C4-2B (cell line): ENCODE results near the gene TMEM116.

Experiments used
- H3K27ac ChIP-seq: fragments of 450-650 bp; 2 replicates; pipeline ENCODE4 v1.5.1; 2017
- ZFX ChIP-seq: fragments of 450-650 bp; IDR thresholded peaks from 2 replicates; pipeline ENCODE4 v1.6.1; 2017
- TF ChIP-seq, protein P1 (sequence below): fragments of 450-650 bp; conservative IDR thresholded peaks from 2 replicates; pipeline ENCODE4 v1.5.1; 2017; ENCODE audit warnings: mild to moderate bottlenecking

Gene TMEM116

DNA sequence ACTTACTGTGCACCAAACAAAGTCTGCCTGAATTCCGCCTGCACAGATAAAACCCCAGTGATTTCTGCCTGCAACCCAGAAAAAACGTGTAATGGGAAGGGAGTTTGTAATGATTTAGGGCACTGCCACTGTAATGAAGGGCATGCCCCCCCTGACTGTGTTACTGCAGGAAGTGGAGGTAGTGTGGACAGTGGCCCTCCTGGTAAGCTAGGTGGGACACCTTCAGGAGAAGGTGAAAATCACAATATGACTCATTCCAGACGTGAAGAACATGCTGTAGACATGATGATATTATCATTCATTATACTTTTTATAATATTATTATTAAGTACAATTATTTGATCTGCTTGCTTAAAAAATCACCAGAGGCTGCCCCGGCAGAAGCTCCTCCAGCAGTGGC, 111.8 kb downstream of the TMEM116 start:
- TF ChIP-seq, protein P1, sequence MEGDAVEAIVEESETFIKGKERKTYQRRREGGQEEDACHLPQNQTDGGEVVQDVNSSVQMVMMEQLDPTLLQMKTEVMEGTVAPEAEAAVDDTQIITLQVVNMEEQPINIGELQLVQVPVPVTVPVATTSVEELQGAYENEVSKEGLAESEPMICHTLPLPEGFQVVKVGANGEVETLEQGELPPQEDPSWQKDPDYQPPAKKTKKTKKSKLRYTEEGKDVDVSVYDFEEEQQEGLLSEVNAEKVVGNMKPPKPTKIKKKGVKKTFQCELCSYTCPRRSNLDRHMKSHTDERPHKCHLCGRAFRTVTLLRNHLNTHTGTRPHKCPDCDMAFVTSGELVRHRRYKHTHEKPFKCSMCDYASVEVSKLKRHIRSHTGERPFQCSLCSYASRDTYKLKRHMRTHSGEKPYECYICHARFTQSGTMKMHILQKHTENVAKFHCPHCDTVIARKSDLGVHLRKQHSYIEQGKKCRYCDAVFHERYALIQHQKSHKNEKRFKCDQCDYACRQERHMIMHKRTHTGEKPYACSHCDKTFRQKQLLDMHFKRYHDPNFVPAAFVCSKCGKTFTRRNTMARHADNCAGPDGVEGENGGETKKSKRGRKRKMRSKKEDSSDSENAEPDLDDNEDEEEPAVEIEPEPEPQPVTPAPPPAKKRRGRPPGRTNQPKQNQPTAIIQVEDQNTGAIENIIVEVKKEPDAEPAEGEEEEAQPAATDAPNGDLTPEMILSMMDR, result no peak
- no peak for TF ChIP-seq ZFX
- H3K27ac ChIP-seq, result no peak overlapping the region

DNA sequence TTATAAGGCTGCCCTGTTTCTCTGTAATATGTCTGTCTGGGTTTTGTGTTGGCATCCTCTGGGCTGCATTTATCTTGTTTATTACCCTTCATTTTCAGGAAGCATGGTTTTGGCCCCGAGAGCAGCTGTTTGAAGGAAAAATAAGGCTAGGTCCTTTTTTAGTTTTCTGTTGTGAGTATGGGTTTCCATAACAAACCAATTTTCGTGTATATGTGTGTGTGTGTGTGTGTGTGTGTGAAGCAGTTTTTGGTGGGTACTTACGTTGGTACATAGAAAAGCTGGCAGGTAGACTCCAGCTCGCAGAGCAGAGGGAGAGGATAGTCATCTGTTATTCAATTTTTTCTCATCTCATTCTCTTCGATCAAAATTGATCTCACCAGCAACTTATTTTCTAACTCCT, 118.4 kb downstream of the TMEM116 start:
- TF ChIP-seq, protein P1, result no peak
- TF ChIP-seq ZFX, result no peak
- no peak overlapping the region for H3K27ac ChIP-seq

DNA sequence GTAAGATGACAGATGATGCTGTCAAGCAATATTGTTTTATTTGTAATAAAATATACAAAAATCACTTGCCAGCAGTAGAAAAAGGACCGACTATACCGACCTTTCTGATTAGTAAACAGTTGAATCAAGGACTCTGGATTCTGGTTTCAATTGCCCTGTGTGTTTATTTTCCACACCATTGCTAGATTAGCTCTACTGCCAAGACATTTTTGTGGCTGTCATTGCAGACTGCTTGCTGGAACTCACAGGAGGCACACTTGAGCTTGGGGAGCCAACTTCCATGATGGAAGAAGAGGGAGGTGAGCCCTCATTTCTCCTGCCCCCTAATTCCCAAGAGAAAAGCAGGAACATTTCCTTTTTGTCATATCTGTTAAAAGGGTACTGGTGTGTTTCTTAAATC, 119.7 kb downstream of the TMEM116 start:
- TF ChIP-seq ZFX, result no peak
- TF ChIP-seq, protein P1, result no peak
- no peak overlapping the region for H3K27ac ChIP-seq

DNA sequence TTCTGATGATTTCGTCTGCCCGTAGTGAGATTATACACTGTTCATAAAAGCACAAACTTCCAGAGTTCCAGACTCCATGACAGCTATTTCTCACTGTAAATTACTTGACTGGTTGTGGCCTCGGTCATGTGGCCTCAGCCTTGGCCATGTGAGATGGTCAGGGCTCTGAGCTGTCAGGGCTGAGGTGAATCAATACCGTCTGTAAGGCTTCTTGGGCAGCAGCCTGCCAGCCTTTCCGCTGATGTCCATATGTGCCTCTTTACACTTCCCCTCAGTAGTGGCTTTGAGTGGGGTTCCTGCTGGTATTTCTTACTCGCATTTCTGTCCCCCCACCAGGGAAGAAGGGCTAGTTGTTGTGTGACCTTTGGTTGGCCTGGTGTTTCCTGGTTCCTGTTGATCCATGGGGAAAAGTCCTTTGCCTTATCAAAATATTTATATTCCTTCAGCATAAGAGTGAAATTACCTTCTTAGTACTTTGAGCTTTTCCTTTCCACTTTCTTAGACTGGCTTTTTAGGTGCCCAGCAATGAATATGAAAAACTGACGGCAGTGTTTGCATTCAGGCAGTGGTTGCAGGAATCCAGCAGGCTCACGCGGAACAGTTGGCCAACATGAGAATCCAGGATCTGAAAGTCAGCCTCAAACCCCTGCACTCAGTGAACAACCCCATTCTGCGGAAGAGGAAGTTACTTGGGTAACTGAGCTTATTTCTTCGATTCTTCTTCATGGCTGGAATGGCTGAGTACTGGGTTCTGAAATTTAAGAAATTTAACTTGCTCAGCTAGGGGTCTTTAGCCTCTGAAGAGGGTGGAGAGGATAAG, 124.8 kb downstream of the TMEM116 start:
- no peak overlapping the region for H3K27ac ChIP-seq
- TF ChIP-seq, protein P1, result no peak
- TF ChIP-seq ZFX, result no peak

DNA sequence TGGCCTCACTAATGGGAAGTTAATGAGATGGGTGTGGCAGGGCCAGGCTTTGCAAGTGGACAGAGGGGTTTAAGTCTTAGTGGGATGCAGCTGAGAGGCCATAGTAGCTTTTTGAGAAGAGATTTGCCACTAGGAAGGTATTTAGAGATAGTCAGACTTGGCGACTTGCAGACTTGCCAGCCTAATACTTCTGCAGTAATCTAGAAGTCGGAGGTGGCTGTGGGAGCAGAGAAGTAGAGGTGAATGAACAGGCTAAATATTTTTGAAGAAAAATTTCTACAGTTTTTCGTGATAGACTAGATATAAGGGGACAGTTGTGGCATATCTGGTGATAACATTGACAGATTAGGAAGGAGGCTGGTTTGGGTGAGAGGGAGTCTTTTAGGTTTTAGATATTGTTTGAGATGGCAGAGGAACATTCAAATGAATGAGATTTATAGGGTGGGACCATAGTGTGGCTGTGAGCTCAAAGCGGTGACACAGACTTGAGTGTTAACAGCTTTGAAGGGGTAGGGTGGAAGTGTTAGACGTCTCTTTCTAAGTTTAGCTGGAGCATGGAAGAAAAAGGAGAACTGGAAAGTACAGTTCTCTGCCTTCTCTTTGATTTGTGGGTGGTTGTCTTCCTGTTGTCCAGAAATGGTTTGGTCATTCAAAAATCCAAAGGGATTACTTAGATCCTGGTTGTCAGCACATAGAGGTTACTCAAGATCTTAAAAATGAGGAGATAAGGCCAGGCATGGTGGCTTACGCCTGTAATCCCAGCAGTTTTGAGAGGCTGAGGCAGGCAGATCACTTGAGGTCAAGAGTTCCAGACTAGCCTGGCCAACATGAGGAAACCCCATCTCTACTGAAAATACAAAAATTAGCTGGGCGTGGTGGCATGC, 126.1 kb downstream of the TMEM116 start:
- no peak for TF ChIP-seq ZFX
- TF ChIP-seq, protein P1, result no peak
- H3K27ac ChIP-seq, result no peak overlapping the region

DNA sequence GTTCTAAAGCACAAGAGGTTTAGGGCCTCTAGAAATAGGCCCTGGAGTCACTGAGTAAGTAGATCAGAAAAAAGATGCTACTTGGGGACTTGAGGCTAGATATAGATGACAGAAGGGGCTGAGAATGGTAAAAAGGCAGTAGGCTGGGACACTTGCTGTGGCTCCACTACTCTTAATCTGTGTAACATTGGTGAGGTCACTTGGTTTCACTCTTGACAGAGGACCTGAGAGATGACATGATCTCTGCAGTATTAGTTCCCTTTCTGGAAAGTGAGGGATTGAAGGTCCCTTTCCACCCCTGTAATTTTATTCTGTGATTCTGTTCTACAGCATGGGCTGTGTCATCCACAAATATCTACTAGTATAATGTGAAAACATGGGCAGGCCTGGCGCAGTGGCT, 131.2 kb downstream of the TMEM116 start:
- TF ChIP-seq, protein P1, result no peak
- TF ChIP-seq ZFX, result no peak
- no peak overlapping the region for H3K27ac ChIP-seq
